ENCODE data around the gene ACAT2.
"Not testable (repeated sequence)": the region's sequence is repeated elsewhere in the genome, so short reads cannot be mapped to it uniquely, and the experiment has no call there.

ACAT2 gene

DNA sequence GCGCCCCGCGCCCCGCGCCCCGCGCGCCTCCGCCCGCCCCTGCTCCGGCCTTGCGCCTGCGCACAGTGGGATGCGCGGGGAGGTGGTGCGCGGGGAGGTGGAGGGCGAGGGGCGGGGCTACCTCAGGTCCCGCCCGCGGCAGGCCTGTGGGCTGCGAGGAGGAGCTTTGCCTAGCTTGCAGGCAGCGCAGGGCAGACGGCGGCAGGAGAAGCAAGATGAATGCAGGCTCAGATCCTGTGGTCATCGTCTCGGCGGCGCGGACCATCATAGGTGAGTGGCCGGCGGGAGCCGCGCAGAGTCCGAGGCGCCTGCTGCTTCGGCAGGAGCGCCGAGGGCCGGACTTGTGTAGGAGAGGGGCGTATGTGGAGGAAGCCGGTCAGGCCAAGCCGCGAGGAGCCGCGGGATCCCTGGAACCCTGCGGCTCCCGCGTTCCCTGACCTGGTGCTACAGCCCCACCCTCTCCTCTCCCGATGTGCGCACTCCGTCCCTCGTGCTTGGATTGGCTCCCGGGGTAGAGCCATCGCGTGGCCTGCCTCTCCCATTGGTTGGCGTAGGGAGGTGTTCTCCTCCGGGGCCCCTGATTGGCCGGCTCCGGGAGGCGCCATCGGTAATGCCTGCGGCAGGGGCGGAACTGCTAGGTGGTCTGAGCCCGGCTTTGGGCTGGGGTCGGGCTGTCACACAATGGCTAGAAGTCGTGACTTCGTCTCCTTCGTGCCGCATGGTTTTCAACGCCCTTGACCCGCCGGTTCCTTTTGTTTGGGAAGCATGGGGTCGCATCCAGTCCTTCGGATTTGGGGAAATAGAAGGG is at the start of gene ACAT2:
ACAT2 (plus strand) TSS at position 173 of the 808 bp plus-strand sequence; CDS start at position 216, 43 bp downstream.
- DNase-seq: peak; percentile 96

DNA sequence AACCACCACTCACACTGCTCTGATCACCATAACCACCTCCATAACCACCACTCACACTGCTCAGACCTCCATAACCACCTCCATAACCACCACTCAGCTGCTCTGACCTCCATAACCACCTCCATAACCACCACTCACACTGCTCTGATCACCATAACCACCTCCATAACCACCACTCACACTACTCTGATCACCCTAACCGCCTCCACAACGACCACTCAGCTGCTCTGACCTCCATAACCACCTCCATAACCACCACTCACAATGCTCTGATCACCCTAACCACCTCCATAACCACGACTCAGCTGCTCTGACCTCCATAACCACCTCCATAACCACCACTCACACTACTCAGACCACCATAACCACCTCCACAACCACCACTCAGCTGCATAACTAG is 49.5 kb upstream of the ACAT2 start:
- DNase-seq: not testable (repeated sequence)

DNA sequence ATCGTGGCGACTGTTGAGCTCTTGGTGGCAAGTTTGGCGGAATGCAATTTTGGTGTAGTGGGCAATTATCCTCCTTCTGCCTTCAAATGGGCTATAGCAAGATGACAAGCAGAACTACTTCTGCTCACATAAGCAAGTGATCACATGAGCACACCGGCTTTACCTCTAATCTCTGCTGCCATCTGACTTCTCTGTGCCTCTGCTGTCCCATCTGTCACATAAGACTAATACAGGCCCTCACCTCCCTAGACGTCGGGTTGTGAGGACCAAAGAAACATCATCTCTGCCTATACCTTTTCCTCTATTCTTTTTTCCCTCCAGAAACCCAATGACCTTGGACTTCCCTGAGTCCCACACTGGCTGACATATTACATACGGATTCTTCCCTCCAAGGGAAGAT is 47.9 kb upstream of the ACAT2 start:
- DNase-seq: no peak

DNA sequence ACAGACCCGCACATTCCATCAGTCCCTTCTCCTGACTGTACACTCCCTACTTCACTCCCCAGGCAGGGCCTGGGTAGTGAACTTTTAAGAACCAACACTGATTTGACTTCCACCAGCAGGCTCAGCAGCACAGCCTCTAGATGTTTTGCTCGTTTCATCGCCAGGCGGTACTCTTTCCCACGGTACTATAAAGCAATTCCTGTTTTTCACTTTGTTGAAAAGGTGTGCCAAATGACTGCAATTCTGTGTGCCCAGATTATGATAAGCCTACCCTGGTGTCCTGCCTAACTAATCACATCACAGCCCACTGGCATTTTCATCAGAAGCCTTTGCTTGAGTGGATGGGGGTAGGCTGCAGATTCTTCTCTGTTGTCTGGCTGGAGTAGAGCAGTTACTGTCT is 47.4 kb upstream of the ACAT2 start:
- no peak for DNase-seq

DNA sequence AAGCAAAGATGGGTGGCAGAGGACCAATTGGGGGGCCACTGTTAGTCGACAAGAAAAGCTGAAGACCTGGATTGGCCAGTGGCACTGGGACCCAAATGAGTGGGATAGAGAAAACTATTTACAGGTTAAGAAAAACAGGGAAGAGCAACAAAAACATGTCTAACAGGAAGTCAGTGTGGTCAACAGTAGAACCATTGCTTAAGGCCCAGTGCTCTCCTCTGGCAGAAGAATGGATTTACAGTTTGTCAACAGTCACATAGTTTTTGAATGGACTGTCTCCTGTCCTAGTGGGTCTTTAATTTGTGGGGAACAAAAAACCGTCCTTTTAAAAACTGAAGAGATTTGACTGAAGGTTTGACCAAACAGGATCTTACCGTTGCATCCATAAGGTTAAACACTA is 46.7 kb upstream of the ACAT2 start:
- DNase-seq: no peak

DNA sequence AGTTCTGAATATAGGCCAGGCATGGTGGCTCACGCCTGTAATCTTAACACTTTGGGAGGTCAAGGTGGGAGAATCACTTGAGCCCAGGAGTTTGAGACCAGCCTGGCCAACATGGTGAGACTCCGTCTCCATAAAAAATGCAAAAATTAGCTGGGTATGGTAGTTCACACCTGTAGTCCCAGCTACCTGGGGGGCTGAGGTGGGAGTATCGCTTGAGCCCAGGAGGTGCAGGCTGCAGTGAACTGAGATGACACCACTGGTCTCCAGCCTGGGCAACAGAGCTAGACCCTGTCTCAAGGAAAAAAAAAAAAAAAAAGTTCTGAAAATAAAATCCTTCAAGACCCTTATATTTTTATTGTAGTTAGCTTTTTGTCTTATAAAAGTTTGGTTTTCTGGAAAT is 46.2 kb upstream of the ACAT2 start:
- no peak for DNase-seq

DNA sequence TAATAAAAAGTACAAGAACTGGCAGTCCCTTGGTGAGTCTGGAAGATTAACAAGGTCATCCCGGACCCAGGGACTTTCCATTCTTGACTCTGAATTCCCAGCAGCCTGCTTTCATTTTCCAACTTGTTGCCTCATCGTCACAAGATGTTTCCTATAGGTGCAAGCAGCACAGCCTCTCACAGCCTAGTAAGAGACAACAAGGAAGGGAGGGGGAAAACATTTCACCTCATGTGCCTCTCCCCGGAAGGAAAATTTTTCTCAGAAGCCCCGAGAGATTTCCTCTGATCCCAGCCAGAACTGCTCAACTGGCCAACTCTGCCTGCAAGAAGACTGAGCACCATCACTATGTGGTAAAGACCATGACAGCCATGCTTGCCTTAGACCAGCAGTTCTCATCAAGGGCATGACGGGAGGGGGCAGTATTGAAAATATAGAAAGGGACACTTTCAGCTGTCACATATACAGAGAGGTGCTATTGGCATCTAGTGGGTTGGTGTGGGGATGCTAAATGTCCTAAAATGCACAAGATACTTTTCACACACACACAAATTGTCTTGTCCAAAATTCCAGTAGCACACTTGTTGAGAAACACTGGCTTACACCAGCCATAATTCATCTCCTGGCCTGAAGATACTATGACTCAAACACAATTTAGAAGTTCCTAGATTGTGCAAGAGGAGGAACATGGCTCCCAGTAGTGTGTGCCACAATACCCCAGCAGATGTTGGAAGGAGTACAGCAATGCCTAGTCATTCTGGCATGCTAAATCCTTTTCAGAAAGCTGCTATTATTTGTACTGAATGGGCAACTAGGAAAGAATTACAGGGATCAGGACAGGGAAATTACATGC is 45.4 kb upstream of the ACAT2 start:
- peak; percentile 95 for DNase-seq

DNA sequence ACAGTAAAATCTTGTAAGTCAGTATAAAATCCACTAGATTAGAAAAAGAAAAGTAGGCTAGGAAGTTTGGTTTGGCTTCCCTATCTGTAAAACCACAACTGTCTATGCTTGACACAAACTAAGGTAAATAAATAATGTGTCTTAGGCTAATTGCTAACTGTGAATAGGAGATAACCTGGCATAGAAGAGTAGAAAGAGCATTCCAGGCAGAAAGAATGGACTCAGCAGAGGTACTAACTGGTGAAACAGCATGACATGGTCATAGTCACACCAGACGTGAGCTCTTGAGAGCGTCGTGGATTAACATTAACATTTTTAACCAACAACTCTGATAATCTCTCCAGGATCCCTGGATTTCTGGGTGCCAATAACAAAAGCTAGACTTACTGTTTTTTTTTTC is 43.2 kb upstream of the ACAT2 start:
- no peak for DNase-seq

DNA sequence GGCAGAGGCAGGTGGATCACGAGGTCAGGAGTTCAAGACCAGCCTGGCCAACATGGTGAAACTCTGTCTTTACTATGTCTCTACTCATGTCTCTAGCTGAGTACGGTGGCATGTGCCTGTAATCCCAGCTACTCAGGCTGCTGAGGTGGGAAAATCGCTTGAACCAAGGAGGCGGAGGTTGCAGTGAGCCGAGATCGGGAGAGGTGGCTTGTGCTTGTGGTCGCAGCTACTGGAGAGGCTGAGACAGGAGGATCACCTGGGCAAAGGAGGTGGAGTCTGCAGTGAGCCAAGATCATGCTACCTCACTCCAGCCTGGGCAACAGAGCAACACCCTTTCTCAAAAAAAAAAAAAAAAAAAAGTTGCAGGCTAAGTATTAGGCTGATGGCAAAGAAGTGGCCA is 42.6 kb upstream of the ACAT2 start:
- DNase-seq: no peak

DNA sequence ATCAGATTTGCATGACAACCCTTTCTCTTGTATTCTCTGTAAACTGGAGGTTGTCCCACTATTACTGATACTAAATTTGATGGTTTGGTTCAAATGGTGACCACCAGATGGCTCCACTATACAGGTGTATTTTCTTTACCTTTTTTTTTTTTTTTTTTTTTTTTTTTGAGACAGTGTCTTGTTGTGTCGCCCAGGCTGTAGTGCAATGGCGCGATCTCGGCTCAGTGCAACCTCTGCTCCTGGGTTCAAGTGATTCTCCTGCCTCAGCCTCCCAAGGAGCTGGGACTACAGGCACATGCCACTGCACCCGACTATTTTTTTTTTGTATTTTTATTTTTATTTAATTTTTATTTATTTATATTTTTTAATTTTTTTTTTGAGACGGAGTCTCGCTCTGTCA is 41.1 kb upstream of the ACAT2 start:
- peak; percentile 28 for DNase-seq

DNA sequence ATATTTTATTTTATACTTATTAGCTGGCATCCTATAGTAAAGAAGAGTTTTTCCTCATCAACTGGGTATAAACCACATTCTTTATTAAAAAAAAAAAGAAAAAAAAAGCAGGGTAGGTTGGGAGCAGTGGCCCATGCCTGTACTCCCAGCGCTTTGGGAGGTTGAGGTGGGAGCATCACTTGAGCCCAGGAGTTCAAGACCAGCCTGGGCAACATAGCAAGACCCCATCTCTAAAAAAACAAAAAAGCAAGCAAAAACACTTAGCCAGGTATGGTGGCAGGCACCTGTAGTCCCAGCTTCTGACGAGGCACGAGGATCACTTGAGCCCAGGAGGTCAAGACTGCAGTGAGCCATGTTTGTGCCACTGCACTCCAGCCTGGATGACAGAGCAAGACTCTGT is 39.9 kb upstream of the ACAT2 start:
- not testable (repeated sequence) for DNase-seq

DNA sequence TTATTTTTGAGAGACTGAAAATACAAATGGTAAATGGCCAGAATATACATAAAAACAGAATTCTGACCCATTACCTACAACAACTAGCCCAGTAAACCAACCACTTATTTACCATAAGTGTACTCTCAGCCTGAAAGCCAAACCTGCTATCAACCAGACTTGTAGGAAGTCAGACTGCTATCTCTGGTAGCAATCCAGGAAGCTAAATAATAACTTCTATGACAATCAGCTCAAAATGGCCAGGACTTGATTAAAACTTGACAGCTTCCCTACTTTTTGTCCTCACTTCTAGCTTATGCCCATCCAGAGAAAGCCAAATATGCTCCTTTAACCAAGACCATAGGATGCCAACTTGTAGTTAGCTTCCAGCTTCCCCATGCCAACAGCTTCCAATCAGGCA is 39.2 kb upstream of the ACAT2 start:
- DNase-seq: no peak

DNA sequence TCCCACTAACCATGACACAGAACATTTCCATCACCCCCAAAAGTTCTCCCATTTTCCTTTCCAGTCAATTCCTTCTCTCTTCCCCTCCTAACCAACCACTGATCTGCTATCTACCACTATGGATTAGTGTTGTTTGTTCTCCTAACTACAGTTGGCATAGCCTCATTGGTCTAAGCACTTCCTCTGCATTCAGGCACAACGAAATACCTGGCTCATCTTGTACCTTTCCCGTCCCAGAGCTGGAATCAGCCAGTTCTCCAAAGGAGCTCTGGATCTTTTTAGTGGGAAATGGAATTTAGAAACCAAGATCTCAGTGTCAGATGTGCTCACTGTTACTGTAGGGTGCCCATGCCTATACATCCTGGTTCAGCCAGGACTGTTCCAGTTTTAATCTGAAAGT is 38.6 kb upstream of the ACAT2 start:
- DNase-seq: no peak

DNA sequence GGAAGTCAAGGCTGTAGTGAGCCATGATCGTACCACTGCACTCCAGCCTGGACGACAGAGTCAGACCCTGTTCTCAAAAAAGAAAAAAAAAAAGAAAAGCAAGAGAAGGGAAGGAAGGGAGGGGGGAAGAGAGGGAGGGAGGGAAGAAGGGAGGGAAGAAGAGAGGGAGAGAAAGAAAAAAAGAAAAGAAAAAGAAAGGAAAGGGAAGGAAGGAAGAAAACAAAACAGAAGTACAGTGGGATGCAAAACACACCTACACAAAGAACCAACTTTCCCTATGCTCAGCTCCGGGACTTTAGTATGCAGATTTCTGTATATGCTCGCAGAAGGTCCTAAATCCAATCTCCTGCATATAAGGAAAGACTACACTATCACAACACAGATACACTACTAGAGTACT is 37.1 kb upstream of the ACAT2 start:
- no peak for DNase-seq

DNA sequence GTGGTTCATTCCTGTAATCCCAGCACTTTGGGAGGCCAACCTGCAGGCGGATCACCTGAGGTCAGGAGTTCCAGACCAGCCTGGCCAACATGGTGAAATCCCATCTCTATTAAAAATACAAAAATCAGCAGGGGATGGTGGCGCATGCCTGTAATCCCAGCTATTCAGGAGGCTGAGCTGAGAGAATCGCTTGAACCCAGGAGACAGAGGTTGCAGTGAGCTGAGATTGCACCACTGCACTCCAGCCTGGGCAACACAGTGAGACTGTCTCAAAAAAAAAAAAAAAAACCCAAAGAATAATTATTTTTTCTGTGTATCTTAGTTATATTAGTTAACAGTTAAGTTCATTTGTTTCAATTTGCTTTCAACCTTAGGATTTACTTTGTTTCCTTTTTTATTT is 36.6 kb upstream of the ACAT2 start:
- not testable (repeated sequence) for DNase-seq

DNA sequence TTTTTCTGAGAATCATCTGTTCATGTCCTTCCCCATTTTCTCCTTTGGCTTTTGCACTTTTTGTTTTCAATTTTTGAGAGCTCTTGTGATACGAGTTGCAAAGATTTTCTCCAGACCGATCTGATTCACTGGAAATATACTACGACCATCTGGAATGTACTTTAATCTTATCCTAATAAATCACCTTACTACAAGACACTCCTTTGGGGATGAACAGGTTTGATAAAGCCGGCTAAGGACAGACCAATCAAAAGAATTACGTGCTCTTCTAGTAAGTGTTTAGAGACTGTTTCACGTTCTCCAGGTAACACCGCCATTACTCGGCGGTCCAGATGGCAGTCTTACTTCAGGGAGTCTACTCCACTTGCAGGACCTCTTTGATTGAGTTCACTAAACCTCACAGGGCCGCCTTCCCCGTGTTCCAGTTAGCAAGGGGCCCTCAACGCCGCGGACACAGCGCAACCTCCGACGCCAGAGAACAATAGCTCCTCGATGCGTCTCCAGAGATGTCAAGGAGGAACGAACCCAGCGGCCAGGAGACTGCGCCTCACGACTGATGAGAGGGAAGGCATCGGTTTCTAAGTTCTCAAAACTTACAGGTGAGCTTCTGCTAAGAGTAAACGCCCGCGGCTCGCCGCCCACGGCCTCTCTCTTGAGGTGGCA is 35.5 kb upstream of the ACAT2 start:
- no peak for DNase-seq

DNA sequence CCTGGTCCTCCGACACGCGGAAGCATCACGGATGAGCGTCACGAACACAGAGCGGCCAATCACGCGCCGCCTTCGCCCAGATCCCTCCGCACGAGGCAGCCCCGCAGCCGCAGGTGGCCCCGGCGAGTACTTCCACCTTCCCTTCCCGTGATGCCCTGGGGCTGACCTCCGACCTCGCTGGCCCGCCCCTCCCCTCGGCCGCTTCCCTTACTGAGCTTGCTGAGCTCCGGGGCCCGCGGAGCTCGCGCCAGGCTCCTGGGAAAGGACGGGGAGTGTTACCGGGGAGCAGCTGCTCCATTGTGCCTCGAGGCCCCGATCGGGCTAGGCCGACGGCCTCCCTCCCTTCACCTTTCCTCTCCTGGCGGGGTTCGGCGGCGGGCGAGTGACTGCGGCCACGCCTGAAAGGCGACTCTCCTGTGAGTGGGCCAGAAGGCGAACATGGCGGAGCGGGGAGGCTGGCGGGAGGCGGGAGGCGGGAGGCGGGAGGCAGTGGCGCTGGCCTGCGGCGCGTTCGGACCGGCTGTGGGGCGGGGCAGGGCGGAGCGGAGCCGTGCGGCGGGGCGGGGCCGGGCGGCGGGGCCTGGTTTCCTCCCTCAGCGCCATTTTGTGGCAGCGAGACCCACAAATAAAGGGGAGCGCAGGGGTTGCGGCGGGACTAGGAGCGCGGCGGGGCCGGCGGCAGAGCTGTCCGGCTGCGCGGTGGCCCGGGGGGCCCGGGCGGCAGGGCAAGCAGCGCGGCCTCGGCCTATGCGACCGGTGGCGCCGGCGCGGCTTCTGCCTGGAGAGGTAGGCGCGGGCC is 34.7 kb upstream of the ACAT2 start, which contains the start of gene WTAP:
WTAP (plus strand) TSS at position 589 of the 799 bp plus-strand sequence. CDS start 8,760 bp downstream, outside the sequence.
- peak; percentile 94 for DNase-seq

DNA sequence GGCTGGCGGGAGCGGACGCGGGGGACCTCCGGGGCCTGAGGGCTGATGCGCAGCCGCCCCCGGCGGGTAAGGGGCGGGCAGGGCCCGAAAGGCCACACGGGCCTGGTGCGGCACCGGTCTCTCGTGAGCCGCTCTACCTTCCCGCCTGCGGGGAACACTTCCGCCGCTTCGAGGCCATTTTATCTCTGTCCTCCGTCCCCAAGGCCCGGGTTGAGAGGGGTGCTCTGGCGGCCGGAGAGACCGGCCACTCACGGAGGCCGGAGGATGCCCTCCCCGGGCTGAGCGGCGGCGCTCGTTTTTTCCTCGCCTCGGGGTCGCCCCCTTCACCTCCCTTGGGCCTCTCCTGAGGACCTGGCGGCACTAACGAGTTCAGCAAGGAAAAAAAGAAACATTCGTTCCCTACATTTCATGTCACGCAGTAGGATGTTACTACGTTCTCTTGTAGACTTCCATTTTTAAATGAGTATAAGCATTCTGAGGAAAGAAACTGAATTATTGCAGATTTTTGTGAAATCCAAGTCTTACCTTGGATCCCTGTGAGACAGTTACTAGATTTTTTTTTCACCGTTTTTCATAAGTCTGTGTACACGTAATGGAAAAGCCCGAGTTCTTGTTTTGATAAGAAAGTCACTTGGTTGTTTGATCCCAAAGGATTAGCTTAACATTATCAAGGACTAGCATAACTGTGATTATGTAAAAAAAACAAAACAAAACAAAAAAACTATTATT is 34.0 kb upstream of the ACAT2 start:
- peak; percentile 14 for DNase-seq

DNA sequence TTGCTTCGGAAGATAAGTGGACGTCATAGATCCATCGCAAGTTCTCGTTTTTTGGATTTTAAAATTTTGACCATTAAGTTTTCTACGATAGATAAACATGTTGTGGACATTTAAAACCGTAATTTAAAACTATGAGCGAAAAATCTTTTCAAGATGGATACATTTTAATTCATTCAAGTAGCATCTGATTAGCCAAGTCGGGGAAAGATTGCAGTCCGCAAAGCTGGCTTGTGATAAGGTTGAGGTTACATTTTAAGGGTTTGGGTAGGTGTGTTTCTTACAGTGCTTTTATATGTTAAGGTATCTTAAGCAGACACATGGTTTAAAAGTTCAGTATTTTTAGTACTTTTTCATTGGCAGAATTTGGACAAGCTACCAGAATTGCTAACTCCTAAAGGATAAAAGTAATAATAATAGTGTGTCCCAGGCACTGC is 33.3 kb upstream of the ACAT2 start:
- DNase-seq: no peak

DNA sequence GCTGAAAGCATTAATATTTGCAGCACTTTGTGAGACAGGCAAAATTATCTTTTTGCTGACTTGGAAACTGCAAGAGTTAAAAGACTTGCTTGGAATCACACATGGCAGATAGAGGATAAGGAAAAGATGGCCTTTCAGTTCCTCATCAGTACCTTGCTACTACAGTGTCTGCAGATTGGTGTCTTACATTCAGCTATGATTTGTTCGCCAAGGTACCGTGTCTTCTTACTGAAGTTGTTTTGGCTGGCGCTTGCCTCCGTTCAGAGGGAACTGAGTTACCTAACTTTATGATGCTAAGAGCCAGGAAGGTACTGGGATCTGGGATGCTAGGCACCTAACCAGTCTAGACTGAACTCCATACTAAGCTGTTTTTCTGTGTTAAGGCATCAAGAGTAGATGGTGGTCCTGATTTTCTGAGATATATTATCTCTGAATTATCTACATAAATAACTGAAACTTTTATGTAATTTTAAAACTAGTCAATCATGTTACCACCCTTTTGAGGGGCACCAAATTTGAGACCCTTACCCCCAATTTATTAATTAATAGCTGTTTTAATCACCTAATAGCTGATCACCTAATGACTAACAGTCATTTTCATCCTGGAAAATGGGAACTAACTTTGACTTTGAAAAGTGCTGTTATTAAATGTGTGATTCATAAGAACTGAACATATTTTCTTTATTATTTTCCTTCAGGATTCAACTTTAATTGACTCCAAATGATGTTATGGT is 32.1 kb upstream of the ACAT2 start:
- no peak for DNase-seq

DNA sequence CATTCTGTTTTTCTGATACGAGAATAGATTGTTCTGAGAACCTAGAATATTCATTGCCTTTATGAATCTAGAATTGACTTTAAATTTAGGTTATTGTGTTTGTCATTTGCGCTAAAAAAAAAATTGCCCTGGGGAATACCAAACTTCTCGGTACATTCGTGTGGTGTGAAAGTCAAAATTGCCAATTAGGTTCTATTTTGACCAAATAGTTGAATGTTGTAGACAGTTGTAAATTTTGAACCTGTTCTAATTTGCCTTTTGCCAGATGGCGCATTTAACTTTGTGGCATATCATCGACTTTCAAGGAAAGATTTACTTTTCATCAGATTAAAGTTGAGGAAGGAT is 31.5 kb upstream of the ACAT2 start:
- no peak for DNase-seq
